Right kidney (tissue), 9 donors: ENCODE measurements around the gene TXNDC5.

Experiments used
- DNase-seq: peaks from one replicate; pipeline ENCODE4 v3.0.0-alpha.2; 2016
- long read RNA-seq, 8 donors: transcript quantifications; one replicate each; lab custom pipeline, GENCODE V29; 2026

TXNDC5 gene
- long read RNA-seq, donor 1, transcript TXNDC5-201 (10 exons, 2,964 nt): major isoform, 42 of 42 reads
- long read RNA-seq, donor 1, partial matches to known transcripts: 0 of 42 reads
- long read RNA-seq, donor 1, other reads (novel, unspliced or antisense): 0 of 42 reads
- long read RNA-seq, donor 2, transcript TXNDC5-201 (10 exons, 2,964 nt): major isoform, 26 of 26 reads
- long read RNA-seq, donor 2, partial matches to known transcripts: 0 of 26 reads
- long read RNA-seq, donor 2, other reads (novel, unspliced or antisense): 0 of 26 reads
- long read RNA-seq, donor 3, transcript TXNDC5-201 (10 exons, 2,964 nt): major isoform, 15 of 17 reads
- long read RNA-seq, donor 3, partial matches to known transcripts: 0 of 17 reads
- long read RNA-seq, donor 3, other reads (novel, unspliced or antisense): 0 of 17 reads
- long read RNA-seq, donor 4, transcript TXNDC5-201 (10 exons, 2,964 nt): major isoform, 28 of 28 reads
- long read RNA-seq, donor 4, partial matches to known transcripts: 0 of 28 reads
- long read RNA-seq, donor 4, other reads (novel, unspliced or antisense): 0 of 28 reads
- long read RNA-seq, donor 5, transcript TXNDC5-201 (10 exons, 2,964 nt): major isoform, 24 of 24 reads
- long read RNA-seq, donor 5, partial matches to known transcripts: 0 of 24 reads
- long read RNA-seq, donor 5, other reads (novel, unspliced or antisense): 0 of 24 reads
- long read RNA-seq, donor 6, transcript TXNDC5-201 (10 exons, 2,964 nt): major isoform, 26 of 27 reads
- long read RNA-seq, donor 6, partial matches to known transcripts: 0 of 27 reads
- long read RNA-seq, donor 6, other reads (novel, unspliced or antisense): 0 of 27 reads
- long read RNA-seq, donor 7, transcript TXNDC5-201 (10 exons, 2,964 nt): major isoform, 40 of 45 reads
- long read RNA-seq, donor 7, partial matches to known transcripts: 5 of 45 reads
- long read RNA-seq, donor 7, other reads (novel, unspliced or antisense): 0 of 45 reads
- long read RNA-seq, donor 8, transcript TXNDC5-201 (10 exons, 2,964 nt): major isoform, 41 of 93 reads
- long read RNA-seq, donor 8, partial matches to known transcripts: 52 of 93 reads
- long read RNA-seq, donor 8, other reads (novel, unspliced or antisense): 0 of 93 reads

DNA sequence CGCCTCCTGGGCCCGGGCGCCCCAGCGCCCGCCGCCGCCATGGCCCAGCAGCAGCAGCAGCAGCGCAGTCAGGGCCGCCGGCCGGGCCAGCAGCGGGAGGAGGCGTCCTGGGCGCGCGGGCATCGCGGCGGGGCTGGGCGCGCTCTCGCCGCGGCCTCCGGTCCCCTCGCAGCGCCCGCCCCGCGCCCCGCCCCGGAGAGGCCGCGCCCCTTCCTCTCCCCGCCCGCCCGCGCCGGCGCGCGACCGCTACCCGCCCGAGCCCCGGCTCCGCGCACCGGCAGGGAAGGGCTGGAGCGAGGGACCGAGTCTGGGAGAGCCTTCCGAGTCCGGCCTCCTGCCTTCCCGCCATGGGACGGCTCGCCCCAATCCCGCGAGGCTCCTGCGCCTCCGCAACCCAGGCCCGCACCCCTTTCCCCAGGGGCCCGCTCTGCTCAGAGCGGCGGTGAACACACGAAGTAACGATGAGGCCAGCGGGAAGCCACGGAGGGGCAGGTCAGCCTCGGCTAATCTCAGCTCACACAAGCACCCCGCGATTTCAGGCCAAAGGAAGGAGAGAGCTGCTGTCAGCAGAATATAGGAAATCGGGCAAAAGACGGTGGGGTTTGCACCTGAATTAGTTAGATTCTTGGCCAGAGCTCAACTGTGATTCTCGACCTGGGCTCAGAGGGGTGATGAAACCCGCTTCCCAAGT lies at the start of gene TXNDC5:
TXNDC5 (minus strand) TSS at position 135 of the 691 bp plus-strand sequence; CDS start at position 123, 12 bp downstream.
- DNase-seq: peak; percentile 80

DNA sequence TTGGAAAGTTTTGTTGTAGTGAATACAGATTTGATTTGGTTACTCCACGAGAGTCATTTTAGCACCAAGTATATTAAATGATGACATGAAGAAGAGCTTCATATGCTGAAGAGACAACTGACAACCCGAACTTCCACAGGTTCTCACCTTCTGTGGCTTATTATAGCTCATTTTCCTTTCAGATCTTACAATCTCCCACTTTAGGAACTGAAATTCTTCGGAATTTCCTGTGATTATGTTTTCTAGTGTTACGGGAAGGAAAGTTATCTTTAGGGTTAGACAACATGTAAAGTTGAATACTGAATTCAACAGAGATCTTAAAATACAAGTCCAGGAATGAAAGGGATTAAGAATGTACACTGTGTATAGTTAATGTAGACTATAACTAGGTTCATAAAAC lies 49.6 kb upstream of the TXNDC5 start:
- no peak for DNase-seq

DNA sequence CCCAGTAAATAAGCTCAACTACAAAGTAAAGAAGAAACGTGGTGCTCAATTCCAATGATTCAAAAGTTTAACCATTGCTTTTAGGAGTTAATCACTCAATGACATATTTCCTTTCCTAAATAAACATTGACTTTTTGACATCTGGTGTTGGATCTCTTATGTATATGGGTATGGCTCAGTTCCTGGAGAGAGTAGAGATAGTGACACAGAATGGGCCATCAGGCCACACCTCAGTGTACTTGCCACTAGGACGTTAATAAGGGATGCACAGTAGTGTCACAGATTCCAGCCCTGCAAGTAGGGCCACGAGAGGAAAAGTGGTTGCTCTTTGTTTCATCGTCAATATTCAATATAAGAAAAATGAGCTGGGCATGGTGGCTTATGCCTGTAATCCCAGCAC lies 48.9 kb upstream of the TXNDC5 start:
- no peak for DNase-seq

DNA sequence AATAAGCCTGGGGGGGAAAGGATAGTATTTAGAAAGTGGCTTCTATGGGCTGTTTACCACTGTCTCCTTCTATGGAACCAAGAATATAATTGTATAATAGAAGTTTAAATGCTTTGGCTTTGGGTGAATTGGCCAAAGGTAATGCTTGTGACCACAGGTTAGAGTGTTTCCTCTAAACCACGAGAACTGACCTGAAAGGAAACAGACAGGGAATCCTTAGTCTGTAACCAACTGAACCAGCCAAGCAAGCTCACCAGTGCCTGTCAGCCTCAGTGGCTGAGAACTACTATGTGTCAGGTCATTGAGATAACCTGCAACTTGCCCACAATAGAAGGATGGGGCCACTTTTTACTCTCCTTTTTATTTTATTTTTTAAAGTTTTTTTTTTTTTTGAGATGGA lies 47.9 kb upstream of the TXNDC5 start:
- no peak for DNase-seq

DNA sequence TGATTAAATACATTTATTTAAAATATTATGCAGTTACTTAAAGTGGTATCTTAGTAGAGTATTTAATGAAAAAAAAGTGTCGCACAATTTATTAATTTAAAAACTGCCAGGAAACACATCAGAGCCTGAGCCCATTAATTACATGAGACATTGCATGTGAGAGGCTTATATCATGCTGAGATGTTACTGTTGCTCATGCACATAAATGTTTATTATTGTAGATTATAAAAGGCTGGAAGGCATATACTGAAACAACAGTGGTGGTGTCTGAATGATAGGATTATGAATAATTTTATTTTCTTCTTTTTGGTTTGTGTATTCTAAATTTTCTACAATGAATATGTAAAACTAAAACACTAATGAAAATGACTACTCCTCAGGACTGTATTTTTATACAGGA lies 45.7 kb upstream of the TXNDC5 start:
- no peak for DNase-seq

DNA sequence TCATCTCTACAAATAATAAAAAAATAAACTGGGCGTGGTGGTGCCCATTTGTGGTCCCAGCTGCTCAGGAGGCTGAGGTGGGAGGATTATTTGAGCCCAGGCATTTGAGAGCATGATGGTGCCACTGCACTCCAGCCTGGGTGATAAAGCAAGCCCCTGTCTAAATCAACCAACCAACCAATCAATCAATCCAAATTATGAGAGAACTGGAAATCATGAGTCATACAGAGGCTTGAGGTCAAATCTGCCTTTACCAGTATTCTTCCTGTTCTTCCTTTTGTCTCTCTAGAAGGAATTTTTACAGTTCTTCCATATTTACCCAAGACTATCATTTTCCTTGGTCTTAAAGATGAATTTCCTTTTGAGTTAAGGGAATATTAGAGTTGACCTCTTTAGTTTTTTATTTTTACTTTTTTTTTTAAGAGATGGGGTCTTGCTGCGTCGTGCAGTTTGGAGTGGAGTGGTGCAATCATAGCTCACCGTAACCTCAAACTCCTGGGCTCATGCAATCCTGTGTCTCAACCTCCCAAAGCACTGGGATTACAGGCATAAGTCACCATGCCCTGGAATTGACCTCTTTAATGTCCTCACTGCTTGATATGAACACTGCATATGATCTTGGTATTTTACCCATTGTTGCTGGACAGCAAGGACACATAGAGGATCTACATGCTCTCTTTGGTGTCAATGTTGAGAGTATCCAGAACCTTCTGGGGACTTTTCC lies 44.1 kb upstream of the TXNDC5 start:
- no peak for DNase-seq

DNA sequence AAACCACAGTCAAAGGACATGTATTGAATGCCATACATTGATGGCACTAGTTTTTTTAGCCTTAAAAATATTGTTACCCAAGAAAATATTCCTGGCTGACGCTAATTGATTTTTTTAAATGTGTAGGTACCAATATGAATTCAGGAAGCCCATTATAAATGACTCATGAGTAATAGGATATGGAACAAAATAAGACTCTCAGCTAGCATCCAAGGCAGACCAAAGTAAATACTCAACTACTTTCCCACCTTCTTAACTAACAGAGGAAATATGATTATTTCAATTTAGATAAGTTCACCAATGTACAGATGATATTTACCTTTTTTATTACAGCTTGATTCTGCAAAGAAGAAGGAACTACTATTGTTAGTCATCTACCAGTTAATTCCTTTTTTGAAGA lies 43.2 kb upstream of the TXNDC5 start:
- DNase-seq: no peak

DNA sequence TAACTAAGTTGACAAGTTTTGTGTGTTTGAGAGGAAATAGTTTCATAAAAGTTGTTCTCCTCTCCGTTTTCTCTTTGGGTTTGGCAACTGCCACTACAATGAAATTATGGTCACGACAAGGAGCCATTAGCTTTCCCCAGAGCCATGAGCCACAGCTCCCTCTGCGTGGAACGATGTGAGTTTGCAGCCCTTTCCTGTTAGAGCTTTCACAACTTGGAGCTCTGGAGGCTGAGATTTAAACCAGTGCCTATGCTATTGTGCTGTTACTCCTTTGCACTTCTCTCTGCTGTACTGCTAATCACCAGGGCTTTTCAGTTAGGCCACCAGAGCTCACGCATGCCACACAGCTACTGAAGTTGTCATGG lies 29.3 kb upstream of the TXNDC5 start:
- no peak for DNase-seq

DNA sequence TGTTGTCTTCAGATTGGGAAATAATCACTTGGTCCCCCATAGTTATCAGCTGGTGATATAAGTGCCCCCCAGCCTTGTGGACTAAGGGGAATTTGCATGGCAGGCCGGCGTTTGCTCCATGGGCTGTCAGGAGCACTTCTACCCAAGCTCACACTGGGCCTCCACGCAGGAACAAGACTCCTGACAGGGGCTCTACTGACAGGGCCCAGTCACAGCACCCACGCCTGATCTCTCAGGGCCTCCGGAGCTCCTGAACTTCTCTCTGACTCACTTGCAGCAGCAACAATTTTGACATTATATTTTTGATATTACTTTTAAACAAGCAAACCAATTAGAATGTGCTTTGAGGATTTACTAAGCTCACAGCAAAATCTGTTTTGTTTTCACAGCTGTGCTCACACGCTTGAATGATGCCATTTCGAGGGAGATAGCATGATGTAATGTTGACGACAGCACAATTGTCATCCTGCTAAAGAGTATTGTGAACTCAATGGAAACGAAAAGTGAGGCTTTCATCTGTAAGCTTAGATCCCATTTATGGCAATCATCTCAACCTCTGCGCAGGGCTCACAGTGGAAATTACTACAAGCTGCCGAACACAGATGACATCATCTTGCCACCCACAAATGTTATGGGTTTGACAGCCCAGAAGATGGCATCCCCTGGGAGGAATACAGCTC lies 28.7 kb upstream of the TXNDC5 start:
- no peak for DNase-seq

DNA sequence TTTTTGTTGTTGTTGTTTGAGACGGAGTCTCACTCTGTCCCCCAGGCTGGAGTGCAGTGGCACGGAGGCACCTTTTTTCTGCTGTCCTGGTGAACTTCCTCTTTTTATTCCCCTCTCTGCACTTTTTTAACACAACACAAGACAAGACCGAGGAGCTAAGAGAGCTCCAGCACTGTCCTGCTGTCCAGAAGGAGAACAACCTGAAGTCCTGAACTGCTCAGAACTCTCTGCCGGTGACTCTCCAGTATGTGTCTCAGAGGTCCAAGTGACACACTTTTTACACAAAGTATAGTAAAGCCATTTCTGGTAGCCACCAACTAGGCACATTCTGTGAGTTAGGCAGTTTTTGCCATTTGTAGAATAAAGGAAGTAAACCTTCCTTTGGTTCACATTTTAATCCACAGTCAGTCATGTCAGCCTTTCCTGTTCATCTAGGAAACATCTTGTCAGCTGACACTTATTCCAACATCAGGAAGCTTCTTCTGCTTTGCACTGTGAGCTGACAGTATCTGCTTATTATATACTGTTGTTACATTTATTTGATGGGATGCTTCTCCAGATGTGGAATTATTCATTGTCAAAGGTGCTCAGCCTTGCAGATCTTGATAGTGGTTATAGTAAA lies 28.1 kb upstream of the TXNDC5 start:
- DNase-seq: no peak

DNA sequence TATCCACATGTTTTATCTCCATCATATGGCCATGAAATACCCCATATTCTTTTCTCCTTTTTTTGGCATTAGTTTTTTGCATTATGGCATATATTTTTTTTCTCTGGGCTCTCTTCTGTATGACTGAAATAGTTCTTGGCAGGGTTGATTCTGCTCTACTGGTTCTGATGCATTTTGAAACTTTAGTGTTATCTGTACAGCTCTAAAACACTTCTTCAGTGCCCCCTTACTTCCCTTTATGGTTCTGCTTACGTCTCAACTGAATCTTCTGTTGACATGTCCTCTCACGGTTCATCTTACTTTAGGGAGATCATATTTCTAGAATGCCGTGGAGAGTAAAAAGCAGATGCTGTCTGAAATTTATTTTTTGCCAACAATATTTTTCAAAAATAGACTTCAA lies 23.2 kb upstream of the TXNDC5 start:
- no peak for DNase-seq

DNA sequence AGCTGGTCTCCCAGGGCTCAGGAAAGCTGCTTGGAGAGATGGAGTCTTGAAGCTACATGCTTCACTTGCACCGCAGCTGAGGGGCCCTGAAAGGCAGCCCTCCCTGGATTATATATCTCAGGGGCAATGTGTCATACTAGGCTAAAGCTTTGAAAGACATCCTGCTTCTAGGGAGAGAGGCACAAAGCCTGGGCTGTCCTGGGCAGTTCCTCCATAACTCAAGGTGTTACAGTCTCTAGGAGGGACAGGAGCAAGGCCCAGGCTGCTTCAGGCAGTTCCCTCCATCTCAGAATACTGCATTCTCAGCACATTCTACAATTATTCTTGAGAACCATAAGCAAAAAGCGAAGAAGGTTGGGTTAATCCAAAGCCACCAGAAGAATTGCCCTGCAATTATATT lies 22.0 kb upstream of the TXNDC5 start:
- no peak for DNase-seq

DNA sequence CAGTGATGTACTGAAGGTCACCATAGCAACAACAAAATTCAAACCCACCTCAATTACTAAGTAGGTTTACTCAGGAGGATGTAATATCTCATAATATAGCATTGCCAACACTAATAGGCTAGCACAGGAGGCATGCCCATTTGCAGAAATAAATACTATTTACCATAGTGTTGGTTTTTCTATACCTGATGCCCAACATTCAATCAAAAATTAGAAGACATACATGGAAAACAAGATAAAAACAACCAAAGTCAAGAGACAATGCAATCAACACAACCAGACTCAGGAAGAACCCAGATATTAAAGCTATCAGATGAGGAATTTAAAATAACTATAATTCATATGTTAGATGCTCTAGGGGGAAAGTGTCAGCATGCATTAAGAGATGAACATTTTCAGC lies 14.3 kb upstream of the TXNDC5 start:
- no peak for DNase-seq

DNA sequence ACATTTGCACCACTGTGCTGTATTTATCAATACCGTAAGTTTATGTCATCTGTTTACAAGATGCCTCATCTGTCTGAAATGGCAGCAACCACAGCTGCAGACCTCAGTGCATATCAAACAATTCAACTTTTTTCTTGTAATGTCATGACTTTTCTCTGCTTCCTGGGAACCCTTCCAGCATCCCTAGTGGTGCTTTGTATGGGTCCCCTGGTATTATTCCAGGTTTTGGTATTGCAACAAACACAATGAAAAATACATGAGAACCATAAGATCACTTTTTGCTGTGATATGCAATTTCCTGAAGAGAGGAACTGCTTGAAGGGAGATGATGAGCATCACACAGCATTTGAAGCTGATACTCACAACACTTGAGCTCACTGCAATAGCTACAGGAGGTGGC lies 12.0 kb upstream of the TXNDC5 start:
- no peak for DNase-seq

DNA sequence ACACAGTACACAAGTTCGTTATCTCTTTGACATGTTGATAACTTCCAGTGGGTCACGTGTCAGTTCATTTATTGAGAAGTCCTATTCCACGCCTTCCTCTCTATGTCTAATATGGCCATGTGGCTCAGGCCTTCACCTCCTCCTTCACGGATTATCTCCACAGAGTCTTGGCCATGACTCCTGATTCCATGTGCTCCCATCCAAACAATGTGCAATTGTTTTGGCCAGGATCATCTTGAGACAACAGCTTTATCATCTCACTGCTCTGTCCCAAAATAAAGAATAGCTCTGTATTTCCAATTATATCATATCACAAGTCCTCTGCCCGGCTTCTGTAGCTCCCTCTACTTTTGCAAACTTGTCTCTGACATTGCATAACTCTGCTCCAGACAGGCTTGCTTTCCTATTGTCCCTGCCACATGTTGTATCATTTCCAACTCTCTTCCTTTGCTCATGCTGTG lies 11.1 kb upstream of the TXNDC5 start:
- DNase-seq: no peak

DNA sequence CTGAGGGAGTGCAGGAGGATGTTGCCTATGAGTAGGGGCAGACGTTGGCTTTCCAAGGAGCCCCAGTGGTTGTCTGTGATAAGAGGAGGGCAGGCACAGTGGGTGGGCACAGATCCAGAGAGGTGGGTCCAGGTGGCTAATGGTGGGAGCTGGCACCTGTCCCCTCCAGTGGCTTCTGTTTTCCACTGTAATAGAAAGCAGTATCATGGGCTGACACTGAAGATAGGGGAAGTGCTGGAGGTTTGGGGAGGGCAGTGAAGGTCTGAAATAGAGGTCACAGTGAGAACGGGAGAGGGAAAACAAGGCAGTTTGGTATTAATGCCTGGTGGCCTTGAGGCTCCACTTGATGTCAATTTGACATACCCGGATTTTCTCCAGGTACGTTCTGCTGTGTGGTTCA lies 10.5 kb upstream of the TXNDC5 start:
- DNase-seq: no peak

DNA sequence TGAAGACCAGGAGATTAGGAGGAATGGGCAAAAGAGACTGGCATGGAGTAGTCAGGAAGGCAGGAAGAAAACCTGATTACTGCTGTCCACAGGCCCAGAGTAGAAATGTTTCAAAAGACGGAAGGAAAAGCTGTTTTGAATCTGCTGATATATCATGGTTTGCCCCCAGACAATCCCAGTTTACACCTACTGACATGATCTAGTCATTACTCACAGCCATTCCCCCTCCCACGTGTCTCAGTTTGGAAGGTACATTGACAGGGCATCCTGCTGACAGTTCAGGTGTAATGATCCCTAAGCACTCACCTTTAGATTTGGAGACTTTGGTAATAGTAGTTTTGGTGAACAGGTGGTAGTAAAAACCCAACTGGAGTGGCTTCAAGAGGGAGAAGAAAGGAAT lies 9.8 kb upstream of the TXNDC5 start:
- DNase-seq: no peak

DNA sequence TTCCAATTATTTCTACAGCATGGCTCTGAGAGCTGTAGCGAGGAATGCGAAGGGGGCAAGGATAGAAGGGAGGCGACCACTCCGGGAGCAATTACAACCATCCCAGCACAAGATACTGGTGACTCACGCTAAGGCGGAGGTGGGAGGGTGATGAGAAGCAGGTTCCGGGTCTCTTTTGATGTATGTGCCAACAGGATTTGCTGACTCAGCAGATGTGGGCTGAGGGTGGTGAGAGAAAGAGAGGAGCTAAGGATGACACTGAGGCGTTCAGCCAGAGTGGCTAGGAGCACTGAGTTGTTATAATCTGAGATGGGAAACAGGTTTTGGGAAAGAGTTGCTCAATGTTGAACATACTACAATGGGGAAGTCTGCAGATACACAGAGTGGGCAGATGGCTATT lies 9.3 kb upstream of the TXNDC5 start:
- no peak for DNase-seq

DNA sequence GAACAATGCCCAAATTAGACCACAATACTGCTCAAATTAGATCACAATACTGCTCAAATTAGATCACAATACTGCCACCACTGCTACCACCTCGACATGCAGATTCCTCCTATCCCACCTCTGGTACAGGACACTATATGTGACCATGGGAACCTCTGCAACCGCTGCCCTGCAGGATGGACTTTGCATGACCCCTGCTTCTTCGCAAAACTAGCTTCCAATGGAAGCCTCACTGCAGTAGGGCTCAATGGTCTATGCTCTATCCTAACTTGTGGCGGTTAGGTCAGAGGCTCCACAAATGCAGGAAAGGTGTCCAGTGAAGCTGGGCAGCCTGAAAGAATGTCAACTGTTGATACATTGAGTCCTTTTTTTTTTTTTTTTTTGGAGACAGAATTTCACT lies 7.8 kb upstream of the TXNDC5 start:
- no peak for DNase-seq

DNA sequence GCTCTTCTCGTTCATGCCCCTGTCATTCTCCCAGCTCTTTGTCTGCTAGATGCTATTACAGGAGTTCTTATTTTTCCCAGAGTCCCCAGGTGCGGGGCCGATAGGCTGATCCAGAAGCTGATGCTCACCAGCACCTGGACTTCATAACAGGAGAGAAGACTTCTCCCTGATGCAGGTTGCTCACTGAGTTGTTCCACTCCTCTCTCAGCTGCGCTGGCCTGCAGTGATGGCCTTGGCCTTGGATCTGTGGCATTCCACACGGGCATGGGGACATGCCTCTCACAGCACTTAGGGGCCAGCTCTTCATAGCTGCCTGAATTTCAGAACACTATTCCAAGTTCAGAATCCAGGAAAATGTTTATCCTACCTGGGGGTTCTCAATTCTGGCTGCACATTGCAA lies 7.1 kb upstream of the TXNDC5 start:
- DNase-seq: no peak

DNA sequence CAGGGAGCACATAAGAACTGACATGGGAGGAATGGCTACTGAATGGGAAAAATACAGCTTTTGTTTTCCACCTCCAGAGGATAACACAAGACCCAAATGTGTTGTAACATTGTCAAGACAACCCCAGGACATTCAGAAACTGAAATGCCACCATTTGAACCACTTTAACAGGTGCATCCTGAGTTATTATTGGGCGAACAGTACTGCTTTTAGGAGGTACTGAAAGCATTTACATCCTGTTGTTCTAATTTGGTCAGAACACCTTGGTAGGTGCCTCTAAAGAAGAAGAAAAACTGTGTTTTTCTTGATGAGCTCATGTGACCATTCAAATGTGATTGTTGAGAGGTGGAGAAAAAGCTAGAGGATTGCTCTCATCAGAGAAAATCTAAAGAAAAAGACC lies 6.4 kb upstream of the TXNDC5 start:
- DNase-seq: no peak
